RWPE2 (cell line): ENCODE results near the gene DOHH.

Experiments
- ATAC-seq: fragments of 200-7000 bp; cut with Tn5 transposase; 3 replicates; pipeline ENCODE4 v1.9.1; 2021; ENCODE audit warnings: low read depth
- DNase-seq: peaks from one replicate; pipeline ENCODE4 v3.0.0-alpha.2; 2020; ENCODE audit warnings: low spot score
- H3K27ac ChIP-seq: fragments of 450-650 bp; 2 replicates; pipeline ENCODE4 v1.5.1; 2017; ENCODE audit warnings: mild to moderate bottlenecking; ENCODE audit not compliant: poor library complexity, severe bottlenecking
- H3K27me3 ChIP-seq: fragments of 250-450 bp; sonication (Bioruptor Pico); 2 replicates; pipeline ENCODE4 v1.5.1; 2021; ENCODE audit warnings: mild to moderate bottlenecking, moderate library complexity; ENCODE audit not compliant: insufficient read depth, poor library complexity, severe bottlenecking
- H3K36me3 ChIP-seq: fragments of 250-450 bp; sonication (Bioruptor Pico); 2 replicates; pipeline ENCODE4 v1.5.1; 2020; ENCODE audit warnings: low read depth, mild to moderate bottlenecking, moderate library complexity
- H3K4me1 ChIP-seq: fragments of 250-450 bp; sonication (Bioruptor Pico); 2 replicates; pipeline ENCODE4 v1.5.1; 2021; ENCODE audit warnings: mild to moderate bottlenecking, moderate library complexity; ENCODE audit not compliant: insufficient read depth, poor library complexity, severe bottlenecking
- H3K4me3 ChIP-seq: fragments of 250-450 bp; sonication (Bioruptor Pico); 2 replicates; pipeline ENCODE4 v1.5.1; 2021; ENCODE audit warnings: mild to moderate bottlenecking, moderate library complexity; ENCODE audit not compliant: severe bottlenecking
- H3K9me3 ChIP-seq: fragments of 250-450 bp; sonication (Bioruptor Pico); 2 replicates; pipeline ENCODE4 v1.5.1; 2021; ENCODE audit warnings: mild to moderate bottlenecking, moderate library complexity; ENCODE audit not compliant: severe bottlenecking
- CTCF ChIP-seq: fragments of 450-650 bp; IDR thresholded peaks from one replicate; pipeline ENCODE4 v1.5.1; 2017; ENCODE audit warnings: mild to moderate bottlenecking, moderate library complexity; ENCODE audit not compliant: poor library complexity, severe bottlenecking

Gene DOHH

GRCh38 chr19:3483226-3483628 is 17.2 kb downstream of the DOHH start, which contains the start of gene SMIM44:
TSS of gene SMIM44 (minus strand) at chr19:3483441. CDS start at chr19:3483403, 38 bp downstream.
- Histone ChIP-seq H3K9me3 (no peaks in the 10 kb centered on the region), H3K27me3 (peaks cover 17% of the 10 kb centered on the region), H3K4me1 (no peaks in the 10 kb centered on the region), H3K4me3 (peak within 1 kb of the TSS; percentile 15), H3K27ac (no peak within 1 kb of the TSS), H3K36me3 (no peaks in the 10 kb centered on the region)
- TF ChIP-seq CTCF: no peak
- ATAC-seq: peak; percentile 14; the same call in 1 of the 3 replicates
- no peak for DNase-seq

GRCh38 chr19:3482507-3483225 is 17.8 kb downstream of the DOHH start:
- Histone ChIP-seq H3K9me3 (no peaks in the 10 kb centered on the region), H3K36me3 (no peaks in the 10 kb centered on the region), H3K4me3 (peak overlapping the region; percentile 15), H3K27ac (no peak overlapping the region), H3K27me3 (peaks cover 17% of the 10 kb centered on the region), H3K4me1 (no peaks in the 10 kb centered on the region)
- no peak for DNase-seq
- ATAC-seq: 0 out of 3 replicates have a peak, but pooled peaks have one; percentile 17
- no peak for TF ChIP-seq CTCF

GRCh38 chr19:3481241-3482090 is 19.0 kb downstream of the DOHH start:
- Histone ChIP-seq H3K27ac (no peak overlapping the region), H3K9me3 (no peaks in the 10 kb centered on the region), H3K4me3 (no peak overlapping the region), H3K36me3 (no peaks in the 10 kb centered on the region), H3K4me1 (no peaks in the 10 kb centered on the region), H3K27me3 (peaks cover 17% of the 10 kb centered on the region)
- no peak for DNase-seq
- no peak for TF ChIP-seq CTCF
- no peak for ATAC-seq

- no peak for ATAC-seq
- Histone ChIP-seq H3K27ac (no peak within 1 kb of the TSS), H3K4me3 (no peak within 1 kb of the TSS), H3K27me3 (peaks cover 17% of the 10 kb centered on the region), H3K4me1 (no peaks in the 10 kb centered on the region), H3K9me3 (no peaks in the 10 kb centered on the region), H3K36me3 (no peaks in the 10 kb centered on the region)
- TF ChIP-seq CTCF: no peak
- no peak for DNase-seq
These were observed 19.9 kb downstream of the DOHH start, which contains the start of gene SMIM24 for GRCh38 chr19:3480383-3481091. TSS of gene SMIM24 (minus strand) at chr19:3480525. CDS start at chr19:3480463, 62 bp downstream.
